ENCODE data around the gene AHCYL2.
"Not testable (repeated sequence)": the region's sequence is repeated elsewhere in the genome, so short reads cannot be mapped to it uniquely, and the experiment has no call there.

AHCYL2 gene

GRCh38 chr7:129367349-129367699 is 142.5 kb downstream of the AHCYL2 start:
- no peak for TF ChIP-seq CTCF (IDR thresholded peaks at IDR 0.05; ENCODE audit: insufficient read depth, low read length, missing control alignments)
- DNase-seq (ENCODE audit: low read depth, low spot score), result no peak
- no peak overlapping the region for H3K4me3 ChIP-seq (ENCODE audit: low read depth, low read length)
- ChIA-PET POLR2A (no interaction called here), CTCF (interaction anchor here (0.8 to 14.9 kb wide), 53 partner anchors 11 to 489 kb away, joined by 3 to 504 read pairs (median 6); partner anchors contain the start of gene AHCYL2)

- DNase-seq (ENCODE audit: low read depth, low spot score), result no peak
- peak; percentile 85 for TF ChIP-seq CTCF (IDR thresholded peaks at IDR 0.05; ENCODE audit: insufficient read depth, low read length, missing control alignments)
- CTCF ChIA-PET, result interaction anchor here (0.5 to 14.9 kb wide), 64 partner anchors 11 to 643 kb away, joined by 3 to 504 read pairs (median 5); partner anchors contain the start of gene AHCYL2
- H3K4me3 ChIP-seq (ENCODE audit: low read depth, low read length), result no peak overlapping the region
- POLR2A ChIA-PET, result no interaction called here
These were observed 143.0 kb downstream of the AHCYL2 start for GRCh38 chr7:129367700-129368388.

- ChIA-PET POLR2A (no interaction called here), CTCF (interaction anchor here (0.5 to 14.9 kb wide), 49 partner anchors 10 to 643 kb away, joined by 3 to 504 read pairs (median 5); partner anchors contain the start of gene AHCYL2)
- no peak for DNase-seq (ENCODE audit: low read depth, low spot score)
- TF ChIP-seq CTCF (IDR thresholded peaks at IDR 0.05; ENCODE audit: insufficient read depth, low read length, missing control alignments), result no peak
- H3K4me3 ChIP-seq (ENCODE audit: low read depth, low read length), result no peak overlapping the region
These were observed 143.7 kb downstream of the AHCYL2 start for GRCh38 chr7:129368389-129368986.

- ChIA-PET POLR2A (interaction anchor here (0.6 kb wide), 1 partner anchor 99 kb away, joined by 4 read pairs; no protein-coding TSS in a partner anchor), CTCF (interaction anchor here (1.0 to 14.9 kb wide), 9 partner anchors 9 to 278 kb away, joined by 3 to 504 read pairs (median 27); no protein-coding TSS in a partner anchor)
- DNase-seq (ENCODE audit: low read depth, low spot score); H3K4me3 ChIP-seq (ENCODE audit: low read depth, low read length): not testable (repeated sequence)
These were observed 144.6 kb downstream of the AHCYL2 start for GRCh38 chr7:129369447-129369846.

GRCh38 chr7:129370812-129371211 is 146.0 kb downstream of the AHCYL2 start:
- ChIA-PET CTCF (interaction anchor here (0.8 to 14.9 kb wide), 15 partner anchors 8 to 643 kb away, joined by 3 to 504 read pairs (median 3); no protein-coding TSS in a partner anchor), POLR2A (no interaction called here)
- no peak for DNase-seq (ENCODE audit: low read depth, low spot score)
- H3K4me3 ChIP-seq (ENCODE audit: low read depth, low read length), result no peak overlapping the region
- TF ChIP-seq CTCF (IDR thresholded peaks at IDR 0.05; ENCODE audit: insufficient read depth, low read length, missing control alignments), result no peak

- TF ChIP-seq CTCF (IDR thresholded peaks at IDR 0.05; ENCODE audit: insufficient read depth, low read length, missing control alignments), result no peak
- ChIA-PET CTCF (interaction anchor here (1.2 to 14.9 kb wide), 12 partner anchors 7 to 272 kb away, joined by 3 to 504 read pairs (median 14); no protein-coding TSS in a partner anchor), POLR2A (no interaction called here)
- no peak overlapping the region for H3K4me3 ChIP-seq (ENCODE audit: low read depth, low read length)
- no peak for DNase-seq (ENCODE audit: low read depth, low spot score)
These were observed 146.7 kb downstream of the AHCYL2 start for GRCh38 chr7:129371487-129371886.

Data from AG04449 (cell line).